DND-41 (cell line): Measurements from ENCODE around the gene SDSL.

Experiments used
- EZH2 ChIP-seq: IDR thresholded peaks from 3 replicates; pipeline ENCODE4 v1.6.1; 2012; ENCODE audit warnings: borderline replicate concordance, low read depth, mild to moderate bottlenecking, moderate library complexity, low read length, inconsistent platforms; ENCODE audit not compliant: severe bottlenecking
- TF ChIP-seq, protein P1 (sequence below): IDR thresholded peaks from 2 replicates; pipeline ENCODE4 v1.5.1; 2012; ENCODE audit warnings: borderline replicate concordance, low read length, moderate library complexity, mild to moderate bottlenecking; ENCODE audit not compliant: poor library complexity, severe bottlenecking; ENCODE audit errors: extremely low read depth

DNA sequence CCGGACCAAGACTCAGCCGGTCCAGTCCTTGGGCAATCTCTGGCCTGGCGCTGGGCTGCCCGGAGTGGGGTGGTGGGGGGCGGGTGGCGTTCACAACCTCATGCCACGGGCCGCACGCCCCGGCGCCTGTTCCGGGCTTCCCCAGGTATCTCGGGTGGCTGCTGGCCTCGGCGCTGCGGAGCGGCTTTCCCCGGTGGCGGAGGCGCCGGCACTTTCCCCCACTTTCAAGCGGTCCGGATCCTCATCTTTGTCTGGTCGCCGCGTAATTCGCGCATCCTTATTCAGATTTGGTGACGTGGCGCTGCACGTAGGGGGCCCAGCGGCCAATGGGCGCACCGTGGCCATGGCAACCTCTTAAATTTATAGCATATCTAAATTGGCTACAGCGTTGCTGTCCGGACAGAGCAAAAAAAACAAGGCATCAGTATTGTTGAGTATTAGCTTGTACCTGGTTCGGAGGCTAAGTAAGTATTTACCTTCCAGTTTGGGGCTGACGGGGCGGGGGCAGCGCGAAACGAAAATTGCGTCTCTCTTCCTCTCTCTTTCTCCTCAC is 49.5 kb downstream of the SDSL start, which contains the start of gene LHX5:
- TF ChIP-seq, protein P1, sequence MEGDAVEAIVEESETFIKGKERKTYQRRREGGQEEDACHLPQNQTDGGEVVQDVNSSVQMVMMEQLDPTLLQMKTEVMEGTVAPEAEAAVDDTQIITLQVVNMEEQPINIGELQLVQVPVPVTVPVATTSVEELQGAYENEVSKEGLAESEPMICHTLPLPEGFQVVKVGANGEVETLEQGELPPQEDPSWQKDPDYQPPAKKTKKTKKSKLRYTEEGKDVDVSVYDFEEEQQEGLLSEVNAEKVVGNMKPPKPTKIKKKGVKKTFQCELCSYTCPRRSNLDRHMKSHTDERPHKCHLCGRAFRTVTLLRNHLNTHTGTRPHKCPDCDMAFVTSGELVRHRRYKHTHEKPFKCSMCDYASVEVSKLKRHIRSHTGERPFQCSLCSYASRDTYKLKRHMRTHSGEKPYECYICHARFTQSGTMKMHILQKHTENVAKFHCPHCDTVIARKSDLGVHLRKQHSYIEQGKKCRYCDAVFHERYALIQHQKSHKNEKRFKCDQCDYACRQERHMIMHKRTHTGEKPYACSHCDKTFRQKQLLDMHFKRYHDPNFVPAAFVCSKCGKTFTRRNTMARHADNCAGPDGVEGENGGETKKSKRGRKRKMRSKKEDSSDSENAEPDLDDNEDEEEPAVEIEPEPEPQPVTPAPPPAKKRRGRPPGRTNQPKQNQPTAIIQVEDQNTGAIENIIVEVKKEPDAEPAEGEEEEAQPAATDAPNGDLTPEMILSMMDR: no peak
- TF ChIP-seq EZH2: no peak
